H1 (cell line): ENCODE results near the gene SLC5A9. TPM values are rescaled to one million over a fixed set of nuclear protein-coding genes. Genes with fewer than 3 reads are reported as not detected.

ENCODE experiments used
- CTCF ChIA-PET: fragments of 300-600 bp; sonication (Branson Sonifier 250); formaldehyde crosslinking; loops from one replicate; lab custom pipeline; 2021; ENCODE audit not compliant: partially characterized antibody; lab: Charles Lee
- POLR2A ChIA-PET: fragments of 300-600 bp; sonication (Branson Sonifier 250); formaldehyde crosslinking; loops from one replicate; lab custom pipeline; 2021; ENCODE audit warnings: inconsistent platforms; ENCODE audit not compliant: partially characterized antibody; lab: Charles Lee
- DNase-seq, 2 experiments: peaks; one replicate each; pipeline versions ENCODE4 v3.0.0 to v3.0.0-alpha.2; 2010 to 2022; ENCODE audit warnings: low spot score in 2 of 2, low read depth in 1 of 2, mixed read lengths in 1 of 2
- FAIRE-seq: peaks from 2 replicates; lab custom pipeline; 2011; peaks lifted over from hg19 to GRCh38; lab: Jason Lieb, UNC
- H2AFZ ChIP-seq: 2 replicates; pipeline ENCODE4 v1.8.1; 2012; ENCODE audit warnings: low read length, inconsistent platforms
- H2AK5ac ChIP-seq: 2 replicates; pipeline ENCODE4 v1.6.1; 2013; ENCODE audit warnings: low read depth, low read length
- H2BK120ac ChIP-seq: replicated peaks from 2 replicates; pipeline ENCODE3; 2013; ENCODE audit warnings: low read depth, low read length, inconsistent platforms
- H2BK12ac ChIP-seq: 2 replicates; pipeline ENCODE4 v1.6.1; 2013; ENCODE audit warnings: low read depth, low read length
- H2BK15ac ChIP-seq: 2 replicates; pipeline ENCODE4 v1.6.1; 2013; ENCODE audit warnings: low read length
- H2BK20ac ChIP-seq: 2 replicates; pipeline ENCODE4 v1.6.1; 2013; ENCODE audit warnings: low read length
- H2BK5ac ChIP-seq: 2 replicates; pipeline ENCODE4 v1.6.1; 2013; ENCODE audit warnings: low read depth, low read length
- H3K14ac ChIP-seq: 2 replicates; pipeline ENCODE4 v1.6.1; 2013; ENCODE audit warnings: inconsistent platforms; ENCODE audit not compliant: insufficient read length
- H3K18ac ChIP-seq: 2 replicates; pipeline ENCODE4 v1.6.1; 2013; ENCODE audit warnings: low read length; ENCODE audit errors: extremely low read depth
- H3K23ac ChIP-seq: 2 replicates; pipeline ENCODE4 v1.6.1; 2013; ENCODE audit warnings: inconsistent platforms; ENCODE audit not compliant: insufficient read length
- H3K23me2 ChIP-seq: 2 replicates; pipeline ENCODE4 v1.6.1; 2013; ENCODE audit warnings: low read depth, low read length
- H3K27ac ChIP-seq: 2 replicates; pipeline ENCODE4 v1.6.1; 2011; ENCODE audit warnings: low read depth, low read length, inconsistent platforms
- H3K27me3 ChIP-seq, 4 experiments: replicated peaks in 1 of 4; 1 replicate in 1 of 4; 2 replicates in 3 of 4; pipeline versions ENCODE4 v1.6.1 to v1.8.1; 2011 to 2013; ENCODE audit warnings: low read length in 3 of 4, mild to moderate bottlenecking in 3 of 4, inconsistent platforms in 2 of 4, mixed read lengths in 2 of 4, moderate library complexity in 1 of 4; ENCODE audit not compliant: control insufficient read depth in 3 of 4, insufficient read depth in 3 of 4; ENCODE audit errors: extremely low read depth in 1 of 4
- H3K36me3 ChIP-seq, 4 experiments: 2 replicates each; pipeline versions ENCODE4 v1.6.1 to v1.8.1; 2011 to 2013; ENCODE audit warnings: mild to moderate bottlenecking in 4 of 4, low read length in 3 of 4, moderate library complexity in 2 of 4, control low read depth in 1 of 4, inconsistent platforms in 1 of 4; ENCODE audit not compliant: insufficient read depth in 4 of 4, control insufficient read depth in 2 of 4
- H3K4ac ChIP-seq: replicated peaks from 2 replicates; pipeline ENCODE3; 2013; ENCODE audit warnings: low read length, low read depth, mixed read lengths, inconsistent platforms; ENCODE audit not compliant: insufficient read length
- H3K4me1 ChIP-seq, 4 experiments: replicated peaks in 1 of 4; 1 replicate in 1 of 4; 2 replicates in 3 of 4; pipeline versions ENCODE4 v1.6.1 to v1.8.1; 2011 to 2013; ENCODE audit warnings: low read length in 3 of 4, inconsistent platforms in 2 of 4, mixed read lengths in 1 of 4; ENCODE audit not compliant: insufficient read depth in 4 of 4, control insufficient read depth in 3 of 4
- H3K4me2 ChIP-seq, 2 experiments: 2 replicates each; pipeline versions ENCODE4 v1.6.1 to v1.8.1; 2011 to 2013; ENCODE audit warnings: low read depth in 2 of 2, low read length in 2 of 2, control low read depth in 1 of 2, inconsistent platforms in 1 of 2, mild to moderate bottlenecking in 1 of 2; ENCODE audit not compliant: insufficient read depth in 1 of 2
- H3K4me3 ChIP-seq, 4 experiments: fragments of 200-600, 300-600 bp in 1 of 4; sonication (generic), shearing (Covaris generic), sonication (Bioruptor Twin) in 1 of 4; 2 replicates each; pipeline versions ENCODE4 v1.5.1 to v1.8.1; 2011 to 2016; ENCODE audit warnings: low read length in 4 of 4, low read depth in 3 of 4, control low read depth in 2 of 4, inconsistent platforms in 2 of 4, mild to moderate bottlenecking in 2 of 4, mixed read lengths in 1 of 4, moderate library complexity in 1 of 4; ENCODE audit not compliant: insufficient read depth in 2 of 4; ENCODE audit errors: extremely low read depth in 1 of 4
- H3K56ac ChIP-seq: replicated peaks from 2 replicates; pipeline ENCODE3; 2013; ENCODE audit warnings: low read depth, mild to moderate bottlenecking, mixed read lengths, low read length, inconsistent platforms; ENCODE audit not compliant: insufficient read length
- H3K79me1 ChIP-seq: 2 replicates; pipeline ENCODE4 v1.6.1; 2013; ENCODE audit warnings: low read depth, low read length, control low read depth
- H3K79me2 ChIP-seq, 2 experiments: 2 replicates each; pipeline versions ENCODE4 v1.6.1 to v1.8.1; 2012 to 2013; ENCODE audit warnings: low read length in 2 of 2, mild to moderate bottlenecking in 2 of 2, inconsistent platforms in 1 of 2; ENCODE audit not compliant: insufficient read depth in 2 of 2, control insufficient read depth in 1 of 2
- H3K9ac ChIP-seq, 4 experiments: replicated peaks in 1 of 4; 1 replicate in 1 of 4; 2 replicates in 3 of 4; pipeline versions ENCODE4 v1.6.1 to v1.8.1; 2011 to 2013; ENCODE audit warnings: low read depth in 3 of 4, low read length in 3 of 4, control low read depth in 2 of 4, mild to moderate bottlenecking in 2 of 4, moderate library complexity in 2 of 4, inconsistent platforms in 1 of 4; ENCODE audit errors: extremely low read depth in 1 of 4
- H3K9me3 ChIP-seq, 2 experiments: 2 replicates each; pipeline versions ENCODE4 v1.6.1 to v1.8.1; 2012 to 2013; ENCODE audit warnings: mild to moderate bottlenecking in 2 of 2, moderate library complexity in 2 of 2, control low read depth in 1 of 2, inconsistent platforms in 1 of 2, low read depth in 1 of 2, low read length in 1 of 2, mixed read lengths in 1 of 2; ENCODE audit not compliant: insufficient read depth in 2 of 2
- H4K20me1 ChIP-seq, 2 experiments: replicated peaks in 1 of 2; 2 replicates each; pipeline versions ENCODE3 to v1.8.1; 2011 to 2013; ENCODE audit warnings: inconsistent platforms in 2 of 2, low read length in 2 of 2, mild to moderate bottlenecking in 1 of 2; ENCODE audit not compliant: insufficient read depth in 2 of 2, control insufficient read depth in 1 of 2
- H4K5ac ChIP-seq: 2 replicates; pipeline ENCODE4 v1.6.1; 2013; ENCODE audit warnings: low read length, low read depth, mixed read lengths, inconsistent platforms; ENCODE audit not compliant: insufficient read length
- H4K8ac ChIP-seq: 2 replicates; pipeline ENCODE4 v1.8.0; 2013; ENCODE audit warnings: mild to moderate bottlenecking, moderate library complexity, low read length, inconsistent platforms; ENCODE audit not compliant: insufficient read depth; ENCODE audit errors: extremely low read depth
- H4K91ac ChIP-seq: replicated peaks from 2 replicates; pipeline ENCODE3; 2013; ENCODE audit warnings: low read length, mixed read lengths, inconsistent platforms; ENCODE audit not compliant: insufficient read length
- ASH2L ChIP-seq: fragments of 200-600, 300-600 bp; sonication (generic); IDR thresholded peaks from one replicate; pipeline ENCODE4 v1.7.1; 2017; ENCODE audit warnings: low read length
- BACH1 ChIP-seq: IDR thresholded peaks from 2 replicates; pipeline ENCODE4 v1.6.1; 2012; ENCODE audit warnings: low read length, improper control_type of control experiment
- CHD2 ChIP-seq: IDR thresholded peaks from 2 replicates; pipeline ENCODE4 v1.6.1; 2012; ENCODE audit warnings: low read length, improper control_type of control experiment
- CTCF ChIP-seq, 3 experiments: IDR thresholded peaks; 1 replicate in 2 of 3; 2 replicates in 1 of 3; pipeline versions ENCODE4 v1.5.1 to v1.6.1; 2011; ENCODE audit warnings: low read length in 3 of 3, mild to moderate bottlenecking in 3 of 3, inconsistent platforms in 2 of 3, low read depth in 1 of 3, moderate library complexity in 1 of 3; ENCODE audit not compliant: insufficient read depth in 1 of 3; ENCODE audit errors: control extremely low read depth in 1 of 3
- JUN ChIP-seq: IDR thresholded peaks from 2 replicates; pipeline ENCODE4 v1.6.1; 2011; ENCODE audit warnings: low read depth, mild to moderate bottlenecking, improper control_type of control experiment, low read length
- JUND ChIP-seq: IDR thresholded peaks from 2 replicates; pipeline ENCODE4 v1.6.1; 2011; ENCODE audit warnings: mild to moderate bottlenecking, improper control_type of control experiment, low read length
- KDM4A ChIP-seq: IDR thresholded peaks from one replicate; pipeline ENCODE4 v1.7.1; 2012; ENCODE audit warnings: low read depth, mild to moderate bottlenecking, moderate library complexity, low read length, inconsistent platforms; ENCODE audit not compliant: severe bottlenecking
- MAFK ChIP-seq: IDR thresholded peaks from 2 replicates; pipeline ENCODE4 v1.6.1; 2012; ENCODE audit warnings: low read depth, mild to moderate bottlenecking, improper control_type of control experiment, low read length
- POLR2A ChIP-seq, 2 experiments: IDR thresholded peaks; 1 replicate in 1 of 2; 2 replicates in 1 of 2; pipeline ENCODE4 v1.6.1; 2011; ENCODE audit warnings: low read depth in 2 of 2, low read length in 2 of 2, mild to moderate bottlenecking in 2 of 2; ENCODE audit errors: control extremely low read depth in 1 of 2
- RXRA ChIP-seq: IDR thresholded peaks from 2 replicates; pipeline ENCODE4 v1.6.1; 2011; ENCODE audit warnings: low read depth, mild to moderate bottlenecking, low read length, moderate library complexity; ENCODE audit not compliant: insufficient read depth
- SIX5 ChIP-seq: IDR thresholded peaks from 2 replicates; pipeline ENCODE4 v1.6.1; 2011; ENCODE audit warnings: mild to moderate bottlenecking, low read depth, low read length
- SUZ12 ChIP-seq: fragments of 200-600 bp; sonication (generic); IDR thresholded peaks from 2 replicates; pipeline ENCODE4 v1.6.1; 2012; ENCODE audit warnings: mild to moderate bottlenecking, inconsistent platforms, low read length, moderate library complexity, mixed read lengths
- WGBS, 2 experiments: shearing (Covaris generic) in 1 of 2; methylation state at CpG; one replicate each; pipeline versions ENCODE4 v1.1.6 to v1.1.7; 2013 to 2015; ENCODE audit warnings: low lambda C conversion rate in 2 of 2, mixed read lengths in 2 of 2, inconsistent platforms in 1 of 2, low coverage in 1 of 2, missing lambda C conversion rate in 1 of 2; ENCODE audit not compliant: insufficient replicate concordance in 2 of 2, insufficient coverage in 1 of 2, insufficient read length in 1 of 2; ENCODE audit errors: extremely low coverage in 1 of 2, missing lambda C conversion rate in 1 of 2; 5-methylcytosine and 5-hydroxymethylcytosine counted together
- polyA plus RNA-seq, 7 experiments: library from polyadenylated mRNA; depleted of rRNA in 3 of 7; stranded (reverse) in 5 of 7; unstranded in 2 of 7; fragments of >200 nt in 5 of 7; fragments of 200-250 nt in 2 of 7; gene quantifications; 1 replicate in 5 of 7; 2 replicates in 1 of 7; 4 replicates in 1 of 7; pipeline versions ENCODE4 v1.2.1 to v1.2.3, GENCODE V29; 2011 to 2013; ENCODE audit warnings: missing spikeins in 2 of 7, mixed read lengths in 2 of 7
- total RNA-seq: library from RNA; stranded (reverse); fragmentation: NEBNext Ultra II Directional; extraction: Animal tissue kit (Norgen Biotek cat#: 25700); gene quantifications from 2 replicates; pipeline ENCODE4 v1.2.1, GENCODE V29; 2021

SLC5A9 gene
- total and polyA plus RNA-seq, 2 of the 8 experiments (the other 6 are each of a cell fraction or from before 2014, with no cell fraction given), result 0.03 TPM; not detected in 1

DNA sequence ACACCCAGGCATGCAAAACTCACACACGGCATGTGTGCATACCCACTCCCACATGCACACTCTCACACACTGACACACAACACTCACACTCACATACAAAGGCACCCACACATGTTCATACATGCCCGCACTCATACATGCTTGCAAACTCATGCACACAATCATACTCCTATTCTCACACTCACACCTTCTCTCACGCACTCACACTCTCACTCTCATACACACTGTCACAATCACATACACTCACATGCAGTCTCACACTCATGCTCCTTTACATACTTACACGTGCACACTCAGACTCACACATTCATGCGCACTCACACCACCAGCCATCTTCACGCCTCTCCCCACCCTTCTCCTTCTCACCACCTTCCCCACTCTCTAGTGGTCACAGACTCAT, 3.1 kb downstream of the SLC5A9 start:
- H3K79me2 ChIP-seq, result no peaks in the 10 kb centered on the region
- no peak overlapping the region for H3K14ac ChIP-seq
- H2BK5ac ChIP-seq, result peak overlapping the region; percentile 72; the same call in 1 of the 2 replicates
- no peak overlapping the region for H4K5ac ChIP-seq
- H4K20me1 ChIP-seq, result peaks cover 0 to 4% of the 10 kb centered on the region in 2 experiments
- CTCF ChIA-PET, result interaction anchor here (1.0 to 4.7 kb wide), 9 partner anchors 8 to 305 kb away, joined by 3 to 30 read pairs (median 7); no protein-coding TSS in a partner anchor
- no peak overlapping the region for H3K27ac ChIP-seq
- H3K4ac ChIP-seq, result peak overlapping the region; percentile 61
- POLR2A ChIA-PET, result interaction anchor here (0.7 kb wide), 1 partner anchor 8 kb away, joined by 3 read pairs; no protein-coding TSS in a partner anchor
- H2AFZ ChIP-seq, result no peak overlapping the region
- no peak overlapping the region for H3K9ac ChIP-seq
- DNase-seq, result no peak
- H3K79me1 ChIP-seq, result no peaks in the 10 kb centered on the region
- no peaks in the 10 kb centered on the region for H3K4me1 ChIP-seq
- peak overlapping the region; percentile 94 for H2AK5ac ChIP-seq
- no peak overlapping the region for H3K4me2 ChIP-seq
- no peaks in the 10 kb centered on the region; a peak in 1 of 8 replicates for H3K36me3 ChIP-seq
- H3K23ac ChIP-seq, result no peak overlapping the region
- H4K8ac ChIP-seq, result peak overlapping the region; percentile 74; the same call in 1 of the 2 replicates
- peak overlapping the region; percentile 83; the same call in 1 of the 2 replicates for H2BK15ac ChIP-seq
- FAIRE-seq, result no peak
- 85 to 100% methylated on average over 1 to 6 of the region's 6 CpGs for WGBS, 2 experiments
- H3K18ac ChIP-seq, result peak overlapping the region; percentile 24; the same call in 1 of the 2 replicates
- H2BK12ac ChIP-seq, result peak overlapping the region; percentile 92; the same call in 1 of the 2 replicates
- H3K4me3 ChIP-seq, result no peak overlapping the region
- H3K9me3 ChIP-seq, result no peaks in the 10 kb centered on the region
- peaks cover 0 to 1% (median 0%) of the 10 kb centered on the region in 4 experiments; a peak in 1 of 7 replicates for H3K27me3 ChIP-seq
- H2BK120ac ChIP-seq, result no peak overlapping the region
- no peak overlapping the region for H2BK20ac ChIP-seq
- H4K91ac ChIP-seq, result peak overlapping the region; percentile 61
- H3K56ac ChIP-seq, result no peak overlapping the region
- peaks cover 6% of the 10 kb centered on the region; the same call in 1 of the 2 replicates for H3K23me2 ChIP-seq
- TF ChIP-seq JUND (no peak), CHD2 (no peak), SUZ12 (no peak), RXRA (no peak), KDM4A (no peak), POLR2A (IDR thresholded peaks at IDR 0.05; ENCODE audit: control extremely low read depth in 1 of 2, low read depth in 2 of 2, low read length in 2 of 2) (no peak), ASH2L (no peak), MAFK (no peak), CTCF (IDR thresholded peaks at IDR 0.05; ENCODE audit: control extremely low read depth in 1 of 3, insufficient read depth in 1 of 3, low read depth in 1 of 3, low read length in 3 of 3) (no peak), BACH1 (no peak), JUN (no peak), SIX5 (no peak)
